COLO668 (cell line): Measurements from ENCODE around the gene AHNAK.
"Not testable (repeated sequence)": the region's sequence is repeated elsewhere in the genome, so short reads cannot be mapped to it uniquely, and the experiment has no call there.

Experiments used
- DNase-seq: peaks from one replicate; lab custom pipeline; 2025; ENCODE audit not compliant: unreplicated experiment; lab: John Stamatoyannopoulos, UW

The AHNAK gene

GRCh38 chr11:62390722-62391121 is 155.9 kb downstream of the AHNAK start:
- DNase-seq: no peak

GRCh38 chr11:62390237-62390636 is 156.4 kb downstream of the AHNAK start:
- no peak for DNase-seq

- DNase-seq: no peak
Observed at GRCh38 chr11:62388999-62389398, 157.6 kb downstream of the AHNAK start.

- DNase-seq: no peak
Observed at GRCh38 chr11:62387381-62387780, 159.2 kb downstream of the AHNAK start.

DNA sequence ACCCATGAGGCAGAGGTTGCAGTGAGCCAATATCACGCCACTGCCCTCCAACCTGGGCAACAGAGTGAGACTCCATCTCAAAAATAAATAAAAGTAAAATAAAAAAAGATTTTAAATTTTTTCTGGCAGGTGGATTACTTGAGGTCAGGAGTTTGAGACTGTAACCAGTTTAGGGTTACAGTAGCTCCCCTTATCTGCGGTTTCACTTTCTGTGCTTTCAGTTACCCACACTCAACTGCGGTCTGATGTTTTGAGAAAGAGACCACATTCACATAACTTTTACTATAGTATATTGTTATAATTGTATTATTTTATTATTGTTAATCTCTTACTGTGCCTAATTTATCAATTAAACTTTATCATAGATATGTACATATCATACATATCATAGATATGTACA is 160.5 kb downstream of the AHNAK start:
- DNase-seq: not testable (repeated sequence)

- no peak for DNase-seq
Observed at GRCh38 chr11:62383822-62384221, 162.8 kb downstream of the AHNAK start.
